ENCODE data around the gene GTPBP4. TPM values are rescaled to one million over a fixed set of nuclear protein-coding genes. Genes with fewer than 3 reads are reported as not detected.

GTPBP4 gene
- total RNA-seq, 1 donor from 2014 or later, result 53.4 TPM

GRCh38 chr10:962342-962741 lies 25.9 kb upstream of the GTPBP4 start:
- Histone ChIP-seq H3K9me3 (ENCODE audit: low read depth) (no peaks in the 10 kb centered on the region), H3K4me1 (no peaks in the 10 kb centered on the region), H4K20me1 (ENCODE audit: low read depth) (no peaks in the 10 kb centered on the region), H3K4me3 (no peak overlapping the region), H3K27me3 (no peaks in the 10 kb centered on the region), H3K36me3 (no peaks in the 10 kb centered on the region), H3K27ac (no peak overlapping the region), H3K4me2 (no peak overlapping the region), H3F3A (ENCODE audit: low read depth) (no peaks in the 10 kb centered on the region), H3K9ac (no peak overlapping the region), H3K79me2 (ENCODE audit: low read depth) (no peaks in the 10 kb centered on the region), H2AFZ (replicated peaks) (no peak overlapping the region)
- TF ChIP-seq EZH2 (IDR thresholded peaks at IDR 0.05), result no peak
- no peak for TF ChIP-seq CTCF (IDR thresholded peaks at IDR 0.05)
- TF ChIP-seq EZH2phosphoT487 (IDR thresholded peaks at IDR 0.05), result no peak
- Mint-ChIP-seq H3K4me1 (peaks cover 3% of the 10 kb centered on the region), H3K9me3 (peaks cover 11% of the 10 kb centered on the region), H3K4me3 (no peak overlapping the region), H3K36me3 (no peaks in the 10 kb centered on the region), H3K27ac (no peak overlapping the region), H3K27me3 (ENCODE audit: insufficient read depth, low read depth) (peaks cover 9% of the 10 kb centered on the region)
- no peak for DNase-seq (ENCODE audit: low spot score)

DNA sequence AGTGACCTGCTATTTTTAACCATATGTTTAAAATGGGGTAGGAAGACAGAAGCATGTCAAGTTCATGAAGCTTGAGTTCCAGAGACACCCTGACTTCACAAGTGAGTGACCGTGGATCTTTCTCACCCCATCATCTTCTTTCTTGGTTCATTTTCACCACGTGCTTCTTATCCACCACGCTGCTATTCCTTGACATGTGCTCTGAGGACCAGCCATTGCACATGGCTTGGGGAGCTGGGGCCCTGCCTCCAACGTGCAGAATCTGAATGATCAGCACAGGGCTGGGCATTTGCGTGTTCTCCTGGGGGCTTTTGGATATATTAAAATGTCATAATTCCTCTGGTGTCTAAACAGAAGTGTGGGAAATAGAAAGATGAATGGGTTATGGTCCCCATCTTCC lies 25.0 kb upstream of the GTPBP4 start:
- Histone ChIP-seq H3K27me3 (no peaks in the 10 kb centered on the region), H3K4me2 (no peak overlapping the region), H3K4me1 (peaks cover 2% of the 10 kb centered on the region), H4K20me1 (ENCODE audit: low read depth) (no peaks in the 10 kb centered on the region), H3K9me3 (ENCODE audit: low read depth) (no peaks in the 10 kb centered on the region), H3F3A (ENCODE audit: low read depth) (no peaks in the 10 kb centered on the region), H3K27ac (no peak overlapping the region), H3K9ac (no peak overlapping the region), H2AFZ (replicated peaks) (no peak overlapping the region), H3K79me2 (ENCODE audit: low read depth) (no peaks in the 10 kb centered on the region), H3K36me3 (no peaks in the 10 kb centered on the region), H3K4me3 (no peak overlapping the region)
- peaks cover 9% of the 10 kb centered on the region for H3K27me3 Mint-ChIP-seq (ENCODE audit: insufficient read depth, low read depth)
- H3K27ac Mint-ChIP-seq, result no peak overlapping the region
- no peak for DNase-seq (ENCODE audit: low spot score)
- H3K36me3 Mint-ChIP-seq, result no peaks in the 10 kb centered on the region
- TF ChIP-seq EZH2phosphoT487 (IDR thresholded peaks at IDR 0.05) (no peak), CTCF (IDR thresholded peaks at IDR 0.05) (no peak), EZH2 (IDR thresholded peaks at IDR 0.05) (no peak)
- H3K4me3 Mint-ChIP-seq, result no peak overlapping the region
- H3K4me1 Mint-ChIP-seq, result peaks cover 3% of the 10 kb centered on the region
- peaks cover 11% of the 10 kb centered on the region for H3K9me3 Mint-ChIP-seq

DNA sequence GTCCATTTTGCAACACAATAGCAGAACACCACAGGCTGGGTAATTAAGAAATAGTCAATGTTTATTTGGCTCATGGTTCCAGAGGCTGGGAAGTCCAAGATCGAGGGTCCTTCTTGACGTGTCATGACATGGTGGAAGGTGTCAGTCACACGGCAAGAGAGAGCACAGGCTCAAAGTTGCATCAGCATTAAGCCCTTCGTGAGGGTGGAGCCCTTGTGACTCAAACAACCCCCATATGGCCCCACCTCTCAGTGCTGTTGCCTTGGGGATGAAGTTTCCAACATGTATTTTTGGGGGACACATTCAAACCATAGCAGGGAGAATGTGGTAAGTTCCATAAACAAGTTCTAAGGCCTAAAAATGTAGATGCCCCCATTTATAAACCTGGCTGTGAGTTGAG lies 24.6 kb upstream of the GTPBP4 start:
- H2AFZ ChIP-seq (replicated peaks), result no peak overlapping the region
- no peaks in the 10 kb centered on the region for H4K20me1 ChIP-seq (ENCODE audit: low read depth)
- H3K9me3 Mint-ChIP-seq, result peaks cover 11% of the 10 kb centered on the region
- H3K36me3 Mint-ChIP-seq, result no peaks in the 10 kb centered on the region
- no peak overlapping the region for H3K4me3 ChIP-seq
- no peak for DNase-seq (ENCODE audit: low spot score)
- no peaks in the 10 kb centered on the region for H3K79me2 ChIP-seq (ENCODE audit: low read depth)
- no peaks in the 10 kb centered on the region for H3K36me3 ChIP-seq
- no peaks in the 10 kb centered on the region for H3F3A ChIP-seq (ENCODE audit: low read depth)
- TF ChIP-seq EZH2phosphoT487 (IDR thresholded peaks at IDR 0.05) (no peak), CTCF (IDR thresholded peaks at IDR 0.05) (no peak), EZH2 (IDR thresholded peaks at IDR 0.05) (no peak)
- peaks cover 9% of the 10 kb centered on the region for H3K27me3 Mint-ChIP-seq (ENCODE audit: insufficient read depth, low read depth)
- no peaks in the 10 kb centered on the region for H3K27me3 ChIP-seq
- no peak overlapping the region for H3K9ac ChIP-seq
- no peaks in the 10 kb centered on the region for H3K9me3 ChIP-seq (ENCODE audit: low read depth)
- peaks cover 3% of the 10 kb centered on the region for H3K4me1 Mint-ChIP-seq
- no peak overlapping the region for H3K4me3 Mint-ChIP-seq
- H3K27ac ChIP-seq, result no peak overlapping the region
- H3K4me1 ChIP-seq, result peaks cover 5% of the 10 kb centered on the region
- no peak overlapping the region for H3K4me2 ChIP-seq
- no peak overlapping the region for H3K27ac Mint-ChIP-seq

All from neural progenitor cell (in vitro differentiated cells).